GM18858 (cell line): ENCODE data around the gene CD82.
A peak's percentile ranks its signal among the peaks of the same experiment; 100 is the strongest.
"Not testable (repeated sequence)": the region's sequence is repeated elsewhere in the genome, so short reads cannot be mapped to it uniquely, and the experiment has no call there.

ENCODE experiments used
- ATAC-seq: cut with Tn5 transposase; IDR thresholded peaks from one replicate; pipeline ENCODE4 v1.9.1; 2021; ENCODE audit not compliant: unreplicated experiment

CD82 gene

DNA sequence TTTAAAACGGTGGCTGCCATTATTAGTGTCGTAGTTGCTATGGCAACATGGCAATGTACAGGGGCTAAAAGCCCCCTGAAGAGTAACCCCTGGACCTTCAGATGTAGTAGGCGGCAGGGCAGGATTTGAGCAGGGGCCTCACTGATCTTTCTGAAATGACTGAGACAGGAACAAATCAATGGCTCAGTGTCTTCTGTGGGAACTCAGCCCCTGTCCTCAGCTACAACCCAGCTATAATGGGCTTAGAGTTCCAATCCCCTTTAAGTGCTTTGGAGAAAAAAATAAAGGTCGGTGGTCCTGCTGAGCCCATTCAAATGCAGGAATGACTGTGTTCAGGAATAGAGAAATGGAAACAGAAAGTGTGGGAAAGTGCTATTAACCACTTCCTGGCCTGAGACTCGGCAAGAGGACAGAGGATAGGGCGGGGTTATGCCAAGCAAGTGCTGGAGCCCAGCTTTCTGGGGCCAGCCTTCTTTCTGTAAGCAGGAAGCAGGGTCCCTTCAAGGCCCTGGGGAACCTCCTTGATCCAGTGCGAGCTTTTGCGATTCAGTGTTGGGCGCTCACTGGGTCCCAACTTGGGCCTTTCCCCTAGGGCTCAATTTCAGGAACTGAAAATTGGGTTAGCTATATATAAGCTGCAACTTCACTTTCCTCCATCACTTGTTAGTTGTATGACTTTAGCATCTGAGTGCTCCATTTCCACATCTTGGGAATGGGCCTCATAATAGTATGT lies 6.1 kb upstream of the CD82 start:
- ATAC-seq = peak; percentile 78

DNA sequence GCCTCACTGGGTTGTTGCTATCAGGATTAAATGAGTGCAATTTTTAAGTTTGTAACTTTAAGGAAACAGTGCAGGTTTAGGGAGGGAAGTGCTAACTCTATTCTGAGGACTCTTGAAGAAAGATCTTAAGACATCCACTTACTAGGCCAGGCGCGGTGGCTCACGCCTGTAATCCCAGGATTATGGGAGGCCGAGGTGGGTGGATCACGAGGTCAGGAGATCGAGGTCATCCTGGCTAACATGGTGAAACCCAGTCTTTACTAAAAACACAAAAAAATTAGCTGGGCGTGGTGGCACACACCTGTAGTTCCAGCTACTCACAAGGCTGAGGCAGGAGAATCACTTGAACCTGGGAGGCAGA lies 5.5 kb upstream of the CD82 start:
- not testable (repeated sequence) for ATAC-seq

DNA sequence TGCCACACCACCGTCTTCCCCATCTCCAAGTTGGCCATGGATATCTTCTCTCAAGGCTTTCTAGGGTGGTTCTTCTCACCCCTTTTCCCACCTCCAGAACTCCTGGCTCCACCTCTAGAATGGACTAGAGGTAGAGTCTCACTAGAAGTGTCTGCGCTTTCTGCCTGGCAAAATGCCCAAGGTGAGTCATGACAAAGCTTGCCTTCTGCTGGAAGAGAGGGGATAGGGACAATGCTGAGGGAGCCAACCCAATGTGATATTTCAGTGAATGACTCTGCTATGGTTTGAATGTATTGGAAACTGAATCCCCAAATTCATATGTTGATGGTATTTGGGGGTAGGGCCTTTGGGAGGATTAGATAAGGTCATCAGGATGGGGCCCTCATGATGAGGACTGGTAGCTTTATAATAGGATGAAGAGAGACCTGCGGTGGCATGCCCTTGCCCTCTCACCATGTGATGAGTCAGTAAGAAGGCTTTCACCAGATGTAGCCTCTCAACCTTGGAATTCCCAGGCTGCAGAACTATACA lies 4.1 kb upstream of the CD82 start:
- ATAC-seq = no peak

DNA sequence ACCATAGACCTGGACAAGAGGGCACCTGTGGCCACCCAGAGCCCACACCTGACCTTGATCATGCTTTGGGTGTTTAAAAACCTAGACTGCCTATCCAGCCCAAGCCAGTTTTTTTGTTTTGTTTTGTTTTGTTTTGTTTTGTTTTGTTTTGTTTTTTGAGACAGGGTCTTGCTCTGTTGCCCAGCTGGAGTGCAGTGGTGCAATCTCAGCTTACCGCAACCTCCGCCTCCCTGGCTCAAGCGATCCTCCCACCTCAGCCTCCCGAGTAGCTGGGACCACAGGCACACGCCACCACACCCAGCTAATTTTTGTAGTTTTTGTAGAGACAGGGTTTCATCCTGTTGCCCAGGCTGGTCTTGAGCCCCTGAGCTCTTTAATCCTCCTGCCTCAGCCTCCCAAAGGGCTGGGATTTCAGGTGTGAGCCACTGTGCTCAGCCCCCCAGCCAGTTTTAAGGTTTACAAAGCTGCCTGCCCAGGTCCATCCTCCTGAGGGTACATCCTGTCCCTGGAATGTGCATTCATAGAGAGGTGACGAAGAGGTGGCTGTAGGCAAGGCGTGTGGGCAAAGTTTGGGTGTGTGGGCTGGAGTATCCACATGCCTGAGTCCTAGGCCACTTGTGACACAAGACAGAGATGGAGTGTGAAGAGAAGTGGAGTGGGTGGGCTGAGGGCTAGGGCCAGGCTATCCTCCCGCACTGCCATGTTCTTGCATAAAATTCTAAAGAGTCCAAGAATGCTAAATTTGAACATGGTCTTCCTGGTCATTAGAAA lies 3.3 kb upstream of the CD82 start:
- ATAC-seq = no peak

DNA sequence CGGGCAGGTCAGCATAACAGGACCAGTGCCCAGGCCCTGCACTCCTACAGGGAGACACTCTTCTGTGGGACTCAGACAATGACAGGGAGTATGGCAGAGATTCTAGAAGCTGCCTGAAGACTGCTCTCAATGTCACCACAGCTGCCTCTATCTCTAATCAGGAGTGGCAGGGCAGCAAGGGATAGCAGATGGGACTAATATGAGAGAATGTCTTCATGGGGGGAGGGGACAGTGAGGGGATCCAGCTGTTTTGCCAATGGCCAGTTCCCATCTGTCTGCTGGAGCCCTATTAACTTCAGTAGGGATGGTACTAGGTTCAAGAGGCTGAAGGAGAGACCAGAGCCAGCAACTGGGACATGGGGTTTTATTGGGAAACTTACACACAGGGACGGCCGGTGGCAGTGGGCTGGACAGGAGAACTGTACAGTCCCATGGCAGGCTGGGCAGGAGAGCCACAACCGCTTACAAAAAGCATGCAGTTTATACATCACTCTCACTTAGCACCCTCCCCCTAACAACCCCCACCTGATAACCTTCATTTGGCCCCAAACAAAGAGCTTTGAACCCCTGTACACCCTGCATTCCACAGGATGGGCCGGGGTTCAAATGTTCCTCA lies 2.5 kb upstream of the CD82 start:
- no peak for ATAC-seq

DNA sequence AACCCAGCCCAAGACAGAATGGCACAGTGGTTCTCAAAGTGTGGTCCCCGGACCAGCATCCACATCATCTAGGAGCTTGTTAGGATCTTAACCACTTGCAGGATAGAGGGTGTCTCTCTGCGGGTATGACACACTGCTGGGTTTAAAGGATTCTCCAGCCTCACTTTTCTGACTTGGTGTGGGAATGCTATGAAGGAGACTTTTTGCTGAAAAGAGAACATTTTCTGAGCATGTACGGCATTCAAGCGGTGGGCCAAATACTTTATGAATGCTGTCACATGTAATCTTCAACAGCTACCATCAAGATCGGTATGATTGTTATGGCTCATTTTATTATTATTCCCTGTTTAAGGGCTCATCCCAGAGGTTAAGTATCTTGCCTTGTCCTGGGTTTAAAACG lies 1.8 kb upstream of the CD82 start:
- no peak for ATAC-seq

DNA sequence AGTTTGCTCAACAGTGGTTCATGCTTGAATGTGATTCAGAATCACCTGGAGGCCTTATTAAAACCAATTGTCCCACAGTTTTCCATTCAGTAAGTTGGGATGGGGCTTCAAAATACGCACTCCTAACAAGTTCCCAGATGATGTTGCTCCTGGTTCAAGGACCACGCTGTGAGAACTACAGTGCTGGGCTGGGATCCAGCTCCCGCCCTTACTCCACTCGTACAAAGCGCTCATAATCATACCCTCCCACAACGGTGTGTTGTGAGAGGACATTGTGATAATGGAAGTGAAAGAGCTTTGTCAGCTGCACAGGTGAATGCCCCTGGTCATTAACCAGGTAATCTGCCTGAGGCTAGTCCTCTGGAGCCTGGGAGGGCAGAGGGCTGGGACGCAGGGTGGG lies 1.3 kb upstream of the CD82 start:
- ATAC-seq = no peak

DNA sequence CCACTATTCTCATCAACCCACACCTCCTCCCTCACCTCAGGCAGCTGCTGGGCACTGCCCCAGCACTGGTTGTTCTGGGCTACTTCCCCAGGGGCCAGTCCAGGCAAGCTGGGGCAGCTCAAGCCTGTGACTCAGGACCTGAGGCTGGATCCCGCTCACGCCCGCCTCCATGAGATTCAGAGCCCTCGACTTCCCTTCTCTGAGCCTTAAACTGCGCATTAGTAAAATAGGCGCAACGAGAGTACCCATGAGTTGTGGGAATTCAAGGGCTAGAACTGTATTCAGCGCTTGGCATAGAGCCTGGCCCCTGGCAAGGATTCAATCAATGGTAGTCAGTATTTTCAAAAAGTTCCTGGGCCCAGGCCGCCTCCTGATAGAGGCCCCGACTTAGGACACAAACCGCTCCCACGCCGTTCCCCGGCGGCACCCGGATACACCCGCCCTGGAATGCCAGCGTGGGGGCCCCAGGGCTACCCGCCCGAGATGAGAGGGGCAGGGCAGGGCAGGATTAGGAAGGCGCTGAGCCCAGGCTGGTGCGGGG lies 723 bp upstream of the CD82 start:
- no peak for ATAC-seq

DNA sequence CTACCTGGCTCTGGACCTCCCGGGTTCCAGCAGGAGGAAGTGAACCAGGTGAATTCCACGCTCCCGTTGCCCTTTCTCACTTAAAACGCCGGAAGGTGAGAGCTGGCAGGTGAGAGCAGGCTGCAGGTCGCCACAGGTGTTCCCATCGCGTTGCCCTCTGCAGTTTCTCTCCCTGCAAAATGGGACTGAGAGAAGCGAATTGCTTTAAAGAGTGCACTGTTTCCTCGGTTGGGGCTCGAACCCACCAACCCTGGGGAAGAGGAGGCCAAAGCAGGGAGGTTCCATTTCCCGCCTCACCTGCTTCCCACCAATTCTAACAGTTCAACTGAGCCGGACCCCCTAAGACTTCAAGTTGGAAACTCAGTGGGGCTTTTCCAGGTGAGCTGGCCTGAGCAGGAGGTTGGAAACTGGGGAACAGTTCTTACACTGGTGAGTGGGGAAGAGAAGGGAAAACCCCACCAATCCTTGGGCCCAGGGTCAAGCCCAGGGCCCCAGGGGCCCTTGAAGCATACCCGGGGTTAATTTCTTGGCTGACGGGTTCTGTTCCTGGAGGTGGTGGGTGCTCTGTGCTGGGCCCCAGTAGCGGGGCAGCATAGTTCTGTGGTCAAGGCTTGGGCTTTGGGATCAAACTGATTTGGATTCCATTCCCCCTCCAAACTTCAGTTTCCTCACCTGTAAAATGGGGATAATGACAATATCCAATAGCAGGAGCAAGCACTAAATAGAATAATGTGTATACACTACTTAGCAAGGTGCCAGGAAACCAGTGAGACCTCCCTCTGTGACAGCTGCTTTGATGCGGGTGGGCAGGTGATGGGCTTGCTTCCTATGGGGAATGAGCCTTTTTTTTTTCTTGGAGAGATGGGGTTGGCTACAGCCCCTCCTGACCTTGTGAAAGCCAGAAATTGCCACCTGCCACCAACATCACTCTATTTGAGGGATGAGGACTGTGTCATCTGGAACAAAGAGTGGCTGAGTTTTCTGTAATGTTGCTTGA lies 788 bp downstream of the CD82 start:
- no peak for ATAC-seq

DNA sequence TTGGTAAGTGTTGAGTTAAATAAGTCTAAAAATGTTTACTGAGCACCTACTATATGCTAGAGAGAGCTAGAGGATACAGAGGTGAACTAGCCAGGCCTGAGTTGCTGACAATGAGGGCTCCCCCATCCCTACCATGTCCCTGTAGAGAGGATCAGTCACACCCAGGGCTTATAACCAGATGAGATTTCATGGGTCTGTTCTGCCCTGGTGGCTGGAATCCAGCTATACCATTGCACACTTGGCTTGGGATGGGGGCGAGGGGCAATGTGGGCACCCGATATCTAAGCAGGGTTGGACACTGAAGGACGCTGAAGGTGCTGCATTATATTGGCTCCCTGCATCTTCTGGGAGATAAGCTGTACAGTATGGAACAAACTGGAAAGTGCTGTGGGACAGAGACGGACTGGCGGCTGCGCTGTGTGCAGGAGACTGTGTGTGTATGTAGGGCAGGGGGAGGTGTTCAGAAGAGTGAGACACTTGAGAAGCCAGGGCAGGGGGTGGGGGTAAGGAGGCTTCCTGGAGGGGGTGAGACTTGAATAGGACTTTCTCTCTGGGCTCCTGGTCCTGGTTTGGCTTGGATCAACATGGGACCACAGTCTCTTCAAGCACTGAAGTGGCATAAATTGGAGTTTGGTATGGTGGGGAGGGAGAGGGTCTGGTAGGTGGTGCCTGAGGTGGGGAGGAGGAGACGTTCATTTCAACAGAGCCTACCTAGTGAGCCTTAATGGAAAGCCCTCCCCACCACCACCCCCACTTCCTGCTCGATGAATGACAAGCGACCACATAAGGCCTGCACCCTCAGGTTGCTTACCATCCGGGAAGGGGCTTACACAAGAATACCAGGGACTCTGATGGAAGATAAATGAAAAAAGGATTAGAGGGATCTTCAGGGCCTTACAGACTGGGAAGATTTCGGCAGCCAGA lies 1.8 kb downstream of the CD82 start:
- no peak for ATAC-seq

DNA sequence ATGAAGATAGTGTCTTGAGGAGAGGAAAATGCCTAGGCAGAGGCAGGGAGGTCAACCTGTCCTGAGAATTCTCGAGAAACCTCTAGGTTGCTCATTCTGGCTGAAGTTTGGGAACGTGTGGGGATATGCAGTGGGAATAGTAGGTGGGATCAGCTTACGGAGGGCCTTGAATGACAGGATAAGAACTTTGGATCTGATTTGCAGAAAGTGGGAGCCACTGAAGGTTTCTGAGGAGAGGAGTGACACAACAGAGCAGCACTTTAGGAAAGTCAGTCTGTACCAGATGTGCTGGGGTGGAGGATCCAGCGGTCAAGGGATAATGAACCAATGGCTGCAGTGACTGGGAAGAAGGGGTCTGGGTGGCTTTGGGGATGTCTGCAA lies 2.4 kb downstream of the CD82 start:
- no peak for ATAC-seq

DNA sequence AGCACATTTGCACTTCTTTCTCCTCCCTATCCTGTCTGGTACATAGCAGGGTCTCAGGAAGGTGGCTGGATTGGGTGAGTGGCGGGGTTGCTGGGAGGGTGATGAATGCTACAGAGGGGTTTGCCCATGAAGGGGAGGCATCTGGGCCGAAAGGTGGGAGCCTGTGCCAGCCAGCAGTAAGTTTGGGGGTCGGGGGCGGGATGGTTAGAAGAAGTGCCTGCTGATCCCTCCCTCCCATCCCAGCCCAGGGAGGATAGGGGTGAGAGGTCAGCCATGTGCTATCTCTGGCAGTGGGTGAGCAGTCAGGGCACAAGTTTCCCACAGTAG lies 2.8 kb downstream of the CD82 start:
- ATAC-seq = no peak

DNA sequence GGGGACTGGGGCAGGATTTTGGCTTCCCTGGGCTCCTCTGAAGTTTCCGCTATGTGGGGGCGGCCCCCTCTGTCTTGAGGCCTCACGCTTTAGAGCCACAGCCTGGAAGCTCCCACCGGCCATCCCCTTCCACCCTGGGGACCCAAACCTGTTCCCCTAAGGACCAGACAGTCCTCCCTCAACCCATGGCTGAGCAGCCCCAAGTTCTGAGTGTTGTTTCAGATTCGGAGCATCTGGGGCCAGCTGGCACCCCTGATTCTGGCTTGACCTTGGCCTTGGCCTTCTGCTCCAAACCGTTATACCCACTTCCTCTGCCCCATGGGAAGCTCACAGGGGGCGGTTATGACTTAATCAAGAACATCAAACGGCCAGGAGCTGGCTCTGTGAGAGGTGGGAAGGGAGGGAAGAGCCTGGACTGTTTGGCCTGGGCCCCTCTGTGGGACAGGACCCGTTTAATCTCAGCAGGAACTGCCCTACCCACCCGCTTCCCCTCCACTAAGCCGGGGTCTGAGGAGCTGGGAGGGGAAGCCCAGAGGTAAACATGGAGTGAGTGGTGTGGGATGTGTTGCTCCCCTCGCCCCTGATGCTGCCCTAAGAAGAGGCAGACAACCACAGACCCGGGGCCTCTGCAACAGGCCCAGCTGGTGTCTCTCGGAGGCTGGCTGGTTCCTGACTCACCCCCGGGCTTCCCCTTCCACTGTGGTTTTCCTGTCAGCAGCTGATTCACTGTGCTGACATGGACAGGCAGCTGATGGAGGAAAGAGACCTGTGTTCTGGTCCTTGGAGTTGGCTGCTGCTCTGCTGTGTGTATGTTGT lies 3.4 kb downstream of the CD82 start:
- peak; percentile 40 for ATAC-seq

DNA sequence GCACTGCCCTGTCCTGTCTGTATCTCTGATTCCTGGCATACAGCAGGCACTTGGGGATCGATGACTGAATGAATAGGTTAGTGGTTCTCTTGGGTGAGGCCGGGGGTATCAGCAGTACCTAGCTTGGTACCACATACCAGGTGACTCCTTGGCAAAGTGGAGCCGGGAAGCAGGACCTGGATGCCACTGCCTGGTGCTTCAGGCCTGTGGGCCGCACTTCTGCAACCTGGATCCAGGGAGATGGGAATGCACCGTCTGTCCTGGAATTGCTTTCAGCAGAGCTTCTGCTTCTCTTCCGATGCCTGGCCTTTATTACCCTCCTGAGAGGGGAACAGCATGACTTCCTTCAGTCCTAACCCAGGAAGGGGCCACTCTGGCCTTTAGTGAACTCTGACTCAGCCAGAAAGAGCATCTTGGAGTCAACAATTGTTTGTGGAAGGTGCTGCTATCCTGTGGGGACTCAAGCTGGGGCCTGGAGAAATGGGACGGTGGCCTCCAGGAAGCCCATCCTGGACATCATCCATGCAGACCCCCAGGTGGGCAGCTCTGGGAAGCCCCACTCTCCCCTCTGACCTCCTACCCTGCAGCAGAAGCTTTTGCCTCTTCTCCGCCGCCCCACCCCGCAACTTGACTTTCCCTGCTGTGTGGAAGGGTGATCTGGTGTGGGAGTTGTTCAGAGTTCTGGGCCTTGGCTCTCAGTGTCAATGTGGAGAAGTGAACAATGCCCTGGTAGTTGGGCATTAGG lies 5.1 kb downstream of the CD82 start:
- ATAC-seq = no peak

DNA sequence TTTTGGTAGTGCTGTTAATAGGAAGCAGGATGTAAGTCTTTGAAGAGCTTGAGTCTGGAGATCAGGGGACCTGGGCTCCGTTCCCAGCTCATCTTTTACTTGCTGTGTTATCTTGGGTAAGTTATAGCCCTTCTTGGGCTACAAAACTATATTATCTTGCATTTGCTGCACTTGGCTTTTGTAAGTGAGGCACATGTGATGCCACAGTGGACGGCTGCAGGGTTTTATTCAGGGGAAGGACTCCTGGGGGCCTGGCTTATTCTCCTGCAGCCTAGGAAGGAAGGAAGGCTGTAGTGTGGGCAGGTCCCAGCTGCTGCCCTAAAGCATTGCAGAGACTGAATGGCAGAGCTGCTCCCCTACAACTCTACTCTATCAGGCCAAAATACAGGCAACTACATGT lies 6.4 kb downstream of the CD82 start:
- no peak for ATAC-seq

DNA sequence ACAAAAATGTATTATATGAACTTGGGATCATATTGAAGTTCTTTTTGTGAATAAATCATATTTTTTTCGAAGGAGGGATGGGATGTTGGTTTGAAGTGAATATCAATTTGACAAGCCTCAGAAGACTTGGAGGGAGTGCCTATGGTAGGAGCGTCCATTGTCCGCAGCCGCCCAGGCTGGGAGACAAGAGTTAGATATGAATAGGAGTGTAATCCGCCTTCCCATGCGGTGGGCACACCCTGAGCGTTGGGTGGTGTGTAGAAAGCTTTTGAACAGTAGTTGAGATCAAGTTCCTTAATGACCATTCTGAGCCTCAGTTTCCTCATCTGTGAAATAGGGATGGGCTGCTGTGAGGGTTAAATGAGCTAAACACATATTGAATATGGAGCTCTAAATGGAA lies 7.0 kb downstream of the CD82 start:
- no peak for ATAC-seq

DNA sequence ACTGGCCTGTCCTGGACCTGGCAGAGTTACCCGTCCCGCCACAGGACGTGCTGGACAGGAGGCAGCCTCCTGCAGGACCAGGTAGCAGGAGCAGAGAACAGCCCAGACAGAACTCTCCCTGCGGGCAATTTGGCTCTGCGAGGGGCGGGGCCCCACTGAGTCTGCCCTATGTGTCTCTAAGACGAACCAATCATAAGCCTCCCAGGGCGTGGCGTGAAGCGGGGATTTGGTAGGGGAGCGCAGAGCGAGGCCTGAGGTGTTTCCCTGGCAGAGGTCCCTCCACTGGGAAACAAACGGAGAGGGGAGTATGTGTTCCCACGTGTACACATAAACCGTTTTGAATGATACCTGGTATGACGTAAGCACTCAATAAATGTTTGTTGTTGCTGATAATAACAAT lies 7.4 kb downstream of the CD82 start:
- no peak for ATAC-seq

DNA sequence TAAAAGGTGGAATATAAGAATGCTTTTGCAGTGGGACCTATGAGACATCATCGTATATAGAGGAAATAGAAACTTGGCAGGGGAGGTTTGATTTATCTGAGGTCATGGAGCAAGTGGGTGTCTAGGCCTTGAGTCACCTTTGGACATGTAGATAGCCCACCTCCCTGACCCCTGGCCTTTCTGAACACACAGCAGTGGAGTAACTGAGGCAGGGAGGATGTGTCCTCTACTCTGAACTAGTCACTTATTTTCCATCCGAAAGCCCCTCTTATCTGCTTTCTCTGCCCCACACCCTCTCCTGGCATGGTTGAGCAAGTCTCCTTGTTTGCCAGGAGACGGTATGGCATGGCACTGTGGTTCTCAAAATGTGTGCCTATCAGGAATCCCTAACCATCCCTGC lies 7.9 kb downstream of the CD82 start:
- ATAC-seq = no peak
